GM21619 (cell line): ENCODE measurements around the gene IGFBP4.

Experiments used
- ATAC-seq: cut with Tn5 transposase; IDR thresholded peaks from one replicate; pipeline ENCODE4 v1.9.1; 2021; ENCODE audit not compliant: unreplicated experiment

Gene IGFBP4

GRCh38 chr17:40431231-40431602 lies 12.0 kb upstream of the IGFBP4 start:
- ATAC-seq = no peak

DNA sequence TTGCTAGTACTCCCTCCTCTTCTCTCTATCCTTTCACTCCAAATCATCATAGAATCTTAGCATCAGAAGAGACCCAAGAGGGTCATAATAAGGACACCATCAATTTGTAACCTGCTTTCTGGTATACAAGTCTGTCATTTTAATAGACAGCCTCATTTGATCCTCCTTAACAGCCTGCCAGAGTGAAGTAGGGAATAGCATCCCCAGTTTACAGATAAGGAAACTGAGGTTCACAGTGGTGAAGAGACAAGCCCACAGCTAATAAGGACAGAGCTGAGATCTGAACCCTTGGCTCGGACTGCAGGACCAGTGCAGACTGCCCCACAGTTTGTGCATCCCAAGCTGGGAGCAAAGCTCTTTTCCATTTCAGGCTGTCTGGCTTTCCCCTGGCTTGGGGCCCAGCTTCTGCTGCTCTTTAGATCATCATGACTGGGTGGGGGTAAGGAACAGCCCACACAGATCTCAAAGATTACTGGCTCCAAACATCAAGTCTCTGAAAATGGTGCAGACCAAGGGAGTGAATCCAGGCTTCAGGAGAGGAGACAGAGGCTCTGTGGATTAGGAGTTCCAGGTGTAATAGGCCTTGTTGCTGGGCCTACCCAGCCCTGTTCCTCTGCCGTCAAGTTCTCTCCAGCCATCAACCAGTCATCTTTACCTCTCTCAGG lies 10.3 kb upstream of the IGFBP4 start:
- ATAC-seq = no peak

GRCh38 chr17:40433551-40434415 lies 9.5 kb upstream of the IGFBP4 start:
- no peak for ATAC-seq

DNA sequence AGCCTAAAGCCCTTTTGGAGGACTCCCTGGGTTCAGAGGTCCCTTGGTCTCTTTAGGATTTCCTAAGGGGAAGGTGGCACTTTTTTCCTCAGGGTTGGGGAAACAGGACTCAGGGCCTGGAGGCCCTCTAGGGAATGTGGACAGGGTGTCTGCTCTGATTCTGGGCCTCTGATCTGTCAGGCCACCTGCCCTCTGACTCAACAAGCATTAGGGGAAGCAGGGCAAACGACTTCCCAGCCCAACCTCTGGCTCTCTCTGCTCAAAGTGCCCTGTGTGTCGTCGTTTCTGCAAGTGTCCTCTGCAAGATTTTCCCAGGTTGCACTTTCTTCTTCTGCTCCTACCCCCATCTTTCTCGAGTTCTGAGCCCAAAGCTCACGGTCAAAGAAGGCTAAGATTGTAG lies 6.6 kb upstream of the IGFBP4 start:
- ATAC-seq = no peak

DNA sequence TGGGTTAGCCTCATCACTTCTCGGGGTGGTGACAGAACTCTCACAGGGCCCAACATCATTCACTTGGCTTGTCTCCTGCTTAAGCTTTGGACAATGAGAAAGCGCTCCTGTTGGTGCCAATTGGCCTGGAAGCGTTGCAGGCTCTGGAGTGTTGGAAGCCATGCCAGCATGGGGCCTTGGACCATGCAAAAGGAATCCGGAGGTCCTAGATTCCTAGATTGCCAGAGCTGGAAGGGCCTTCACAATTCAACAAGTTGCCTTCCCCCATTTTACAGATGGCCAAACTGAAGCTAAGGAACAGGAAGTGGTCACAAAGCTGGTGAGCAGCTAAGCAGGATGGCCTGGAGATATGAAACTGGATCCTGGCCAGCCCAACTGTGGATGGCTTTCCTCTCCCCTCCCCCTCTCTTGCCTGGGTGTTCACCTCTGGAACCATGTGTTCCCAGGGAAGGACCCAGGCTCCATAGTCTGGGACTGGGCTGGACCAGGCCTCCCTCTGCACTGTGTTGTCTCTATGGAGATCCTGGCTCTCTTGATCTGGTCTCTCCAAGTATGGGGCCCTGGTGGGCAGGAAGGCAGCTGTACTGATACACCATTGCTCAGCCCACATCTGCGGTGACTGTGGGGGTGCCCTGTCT lies 6.0 kb upstream of the IGFBP4 start:
- no peak for ATAC-seq

DNA sequence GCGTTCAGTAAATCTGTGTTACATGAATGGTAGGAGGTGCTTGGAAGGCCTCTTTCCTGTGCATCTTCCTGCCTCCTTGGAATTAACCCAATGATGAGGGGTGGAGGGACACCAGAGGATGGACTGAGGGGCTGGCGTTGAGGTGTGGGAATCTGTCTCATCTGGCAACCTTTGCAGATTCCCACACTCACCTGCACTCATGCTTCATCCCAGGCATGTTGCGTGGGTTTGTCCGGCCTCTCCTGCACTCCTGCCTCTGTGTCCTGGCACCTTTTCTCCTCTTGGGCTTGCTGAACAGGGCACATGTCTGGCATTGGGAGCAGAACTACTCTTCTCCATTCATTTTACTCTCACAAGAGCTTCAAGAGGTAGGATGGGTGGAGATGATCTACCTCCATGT lies 3.1 kb upstream of the IGFBP4 start:
- no peak for ATAC-seq

GRCh38 chr17:40442392-40443195 lies 656 bp upstream of the IGFBP4 start:
- no peak for ATAC-seq

GRCh38 chr17:40443988-40444899 lies 994 bp downstream of the IGFBP4 start:
- no peak for ATAC-seq

DNA sequence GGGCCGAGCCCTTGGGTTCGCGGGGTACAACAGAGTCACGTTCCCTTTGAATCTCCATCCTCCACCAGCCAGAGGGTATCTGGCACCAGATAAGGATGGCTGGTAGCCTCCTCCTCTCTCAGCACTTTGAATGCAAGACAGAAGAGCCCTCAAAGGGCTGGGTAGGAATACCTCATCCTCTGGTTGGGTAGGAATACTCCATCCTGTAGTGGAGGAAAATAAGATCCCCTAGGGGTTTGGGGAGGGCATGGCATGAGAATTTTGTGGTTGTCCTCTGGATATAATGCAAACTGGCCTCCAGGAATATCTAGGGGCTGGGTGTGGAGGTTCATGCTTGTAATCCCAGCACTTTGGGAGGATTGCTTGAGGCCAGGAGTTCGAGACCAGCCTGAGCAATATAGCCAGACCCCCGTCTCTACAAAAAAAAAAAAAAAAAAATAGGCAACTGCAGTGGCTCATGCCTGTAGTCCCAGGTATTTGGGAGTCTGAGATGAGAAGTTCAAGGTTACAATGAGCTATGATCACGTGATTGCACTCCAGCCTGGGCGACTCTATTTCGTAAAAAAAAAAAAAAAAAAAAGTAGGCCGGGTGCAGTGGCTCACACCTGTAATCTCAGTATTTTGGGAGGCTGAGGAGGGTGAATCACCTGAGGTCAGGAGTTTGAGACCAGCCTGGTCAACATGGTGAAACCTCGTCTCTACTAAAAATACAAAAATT lies 2.7 kb downstream of the IGFBP4 start:
- ATAC-seq = no peak

DNA sequence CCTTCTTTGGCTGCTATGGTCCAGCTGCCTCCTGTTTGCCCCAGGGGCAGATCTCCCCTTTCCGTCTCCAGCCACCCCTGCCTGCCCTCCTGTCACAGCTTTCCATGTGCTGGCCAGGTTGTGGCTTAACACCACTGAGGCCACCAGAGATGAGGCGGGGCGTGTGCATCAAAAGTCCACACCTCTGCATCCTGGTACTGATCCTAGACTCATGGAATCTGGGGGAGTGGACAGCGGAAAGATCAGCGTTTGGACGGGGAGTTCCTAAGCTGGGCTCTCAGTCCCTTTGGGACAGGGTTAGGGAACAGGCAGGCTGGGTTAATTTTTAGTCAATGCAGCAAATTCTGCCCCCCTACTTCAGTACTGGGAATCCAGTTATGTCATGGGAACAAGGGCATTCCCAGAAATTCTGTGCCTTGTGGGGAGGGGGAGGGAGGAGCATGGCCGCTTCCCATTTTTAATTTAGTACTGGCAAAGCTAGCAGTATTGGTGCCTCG lies 3.9 kb downstream of the IGFBP4 start:
- no peak for ATAC-seq

GRCh38 chr17:40447806-40448205 lies 4.6 kb downstream of the IGFBP4 start:
- ATAC-seq = no peak

- no peak for ATAC-seq
Measured at GRCh38 chr17:40448213-40448638, 5.0 kb downstream of the IGFBP4 start.

DNA sequence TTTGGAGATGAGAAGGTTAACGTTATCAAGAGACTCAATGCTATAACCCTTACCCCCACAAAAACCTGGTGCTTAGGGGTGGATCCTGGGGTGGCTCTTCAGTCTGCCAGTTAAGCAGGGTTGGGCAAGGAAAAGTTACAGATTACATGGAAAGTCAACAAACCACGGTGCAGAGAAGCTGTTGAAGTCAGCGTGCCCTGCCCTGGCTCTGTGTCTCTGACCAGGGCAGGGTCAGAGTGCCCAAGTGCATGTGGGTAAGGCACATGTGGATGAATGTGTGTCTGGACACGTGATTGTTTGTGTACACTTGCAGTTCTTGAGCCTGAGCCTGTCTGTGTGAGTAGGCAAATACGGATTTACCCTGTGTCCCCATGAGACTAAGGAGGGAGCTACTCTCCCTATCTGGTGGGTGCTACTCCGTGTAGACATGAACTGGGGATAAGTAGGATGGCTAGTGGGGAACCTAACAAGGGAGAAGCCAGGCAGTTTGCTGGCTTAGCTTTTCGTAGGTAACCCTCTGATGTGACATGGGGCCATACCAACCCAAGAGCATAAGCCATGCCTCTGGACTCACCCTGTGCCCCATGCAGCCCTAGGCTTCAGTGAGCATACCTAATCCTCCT lies 5.5 kb downstream of the IGFBP4 start:
- ATAC-seq = no peak

GRCh38 chr17:40450175-40450574 lies 6.9 kb downstream of the IGFBP4 start:
- no peak for ATAC-seq

DNA sequence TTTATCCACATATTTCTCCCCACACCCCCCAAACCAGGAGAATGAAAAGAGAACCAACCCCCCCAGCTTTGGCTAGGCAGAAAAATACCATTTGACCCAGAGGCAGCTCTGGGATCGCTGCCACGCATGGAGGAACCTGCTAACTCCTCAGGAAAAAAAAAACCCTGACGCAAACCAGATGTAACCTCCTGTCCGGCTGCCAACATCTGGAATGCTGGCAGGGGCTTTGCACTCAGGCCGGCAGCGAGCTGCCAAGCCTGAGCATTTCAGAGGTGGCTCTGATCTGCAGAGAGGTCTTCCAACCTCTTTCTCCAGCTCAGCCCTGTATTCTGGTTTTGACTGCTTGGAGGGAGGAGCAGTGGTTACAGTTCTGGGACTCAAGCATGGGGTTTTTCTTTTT lies 8.2 kb downstream of the IGFBP4 start:
- no peak for ATAC-seq

GRCh38 chr17:40452216-40452787 lies 9.1 kb downstream of the IGFBP4 start:
- no peak for ATAC-seq

GRCh38 chr17:40452921-40453378 lies 9.7 kb downstream of the IGFBP4 start:
- no peak for ATAC-seq

DNA sequence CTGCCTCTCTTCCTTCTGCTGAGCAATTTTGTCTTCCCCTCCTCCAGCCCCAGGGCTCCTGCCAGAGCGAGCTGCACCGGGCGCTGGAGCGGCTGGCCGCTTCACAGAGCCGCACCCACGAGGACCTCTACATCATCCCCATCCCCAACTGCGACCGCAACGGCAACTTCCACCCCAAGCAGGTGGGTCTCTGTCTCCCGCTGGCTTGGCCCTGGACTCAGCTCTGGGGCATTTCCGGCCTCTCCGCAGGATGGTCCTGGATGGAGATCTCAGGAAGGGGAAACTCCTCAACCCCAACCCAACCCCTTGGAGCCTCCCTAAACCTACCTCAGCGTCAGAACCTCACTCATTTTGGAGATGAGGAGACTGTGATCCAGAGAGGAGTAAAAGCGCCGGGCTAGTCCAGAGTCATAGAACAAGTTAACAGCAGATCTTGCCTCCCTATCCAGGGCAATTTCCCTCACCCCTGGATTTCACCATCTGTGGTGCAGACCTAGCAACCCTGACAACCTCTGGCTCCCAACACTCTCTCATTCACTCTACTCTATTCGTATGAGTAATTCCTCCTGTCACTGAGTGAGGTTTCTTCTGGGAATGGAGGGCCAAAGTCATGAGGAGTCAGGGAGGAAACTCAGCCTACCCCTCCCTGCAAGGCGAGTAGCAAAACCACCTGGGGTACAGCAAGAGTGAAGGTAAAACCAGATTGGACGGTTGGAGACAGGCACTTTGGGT lies 10.8 kb downstream of the IGFBP4 start:
- ATAC-seq = no peak
